Body of pancreas (tissue), 4 donors: ENCODE data around the gene WDPCP. TPM values are rescaled to one million over a fixed set of nuclear protein-coding genes. Genes with fewer than 3 reads are reported as not detected.

Source experiments
- ATAC-seq: fragments of 150-250 bp; one replicate; pipeline ENCODE4 v1.9.1; 2016
- DNase-seq, 4 donors: peaks; one replicate each; pipeline ENCODE4 v3.0.0-alpha.2; 2019
- H3K27ac ChIP-seq, 4 donors: fragments of 200-600 bp; sonication (generic); 1 replicate in 3 of 4; 2 replicates in 1 of 4; pipeline versions ENCODE4 v1.5.1 to v1.6.1; 2016 to 2019; ENCODE audit warnings: mild to moderate bottlenecking in 1 of 4, mixed read lengths in 1 of 4, moderate library complexity in 1 of 4
- H3K27me3 ChIP-seq, 2 donors: fragments of 200-600 bp; sonication (generic); one replicate each; pipeline ENCODE4 v1.6.0; 2016; ENCODE audit warnings: mild to moderate bottlenecking in 1 of 2
- H3K36me3 ChIP-seq, 2 donors: fragments of 200-600 bp; sonication (generic); replicated peaks in 1 of 2; 2 replicates each; pipeline ENCODE4 v1.5.1; 2016; ENCODE audit warnings: low read depth in 2 of 2; ENCODE audit not compliant: insufficient read depth in 1 of 2
- H3K4me1 ChIP-seq: fragments of 200-600 bp; sonication (generic); one replicate; pipeline ENCODE4 v1.6.0; 2016
- H3K4me3 ChIP-seq, 2 donors: fragments of 200-600 bp; sonication (generic); 1 replicate in 1 of 2; 2 replicates in 1 of 2; pipeline ENCODE4 v1.5.1; 2016 to 2019
- H3K9me3 ChIP-seq, 3 donors: fragments of 200-600 bp; sonication (generic); 1 replicate in 2 of 3; 2 replicates in 1 of 3; pipeline ENCODE4 v1.5.1; 2016
- POLR2A ChIP-seq, 3 donors: fragments of 450-650 bp; IDR thresholded peaks; one replicate each; pipeline ENCODE4 v1.6.1; 2016; ENCODE audit warnings: antibody characterized with exemption in 3 of 3, mild to moderate bottlenecking in 2 of 3
- WGBS, 2 donors: methylation state at CpG; one replicate each; pipeline ENCODE4 v1.1.5; 2017; 5-methylcytosine and 5-hydroxymethylcytosine counted together
- intact Hi-C: fragments of 100-400 bp; cut with DNase I; formaldehyde crosslinking; loops from one replicate; pipeline ENCODE4 v1.15.1; 2023
- total RNA-seq, 2 donors: library from RNA; depleted of rRNA; stranded (reverse); fragments of >200 nt; gene quantifications; one replicate each; pipeline ENCODE4 v1.1.0, GENCODE V29; 2016
- TF ChIP-seq, protein P1 (sequence below), 7 experiments: fragments of 450-650 bp in 4 of 7; fragments of 200-600 bp in 3 of 7; sonication (generic) in 3 of 7; IDR thresholded peaks; one replicate each; pipeline ENCODE4 v1.5.1; 2016 to 2019; ENCODE audit warnings: antibody characterized with exemption in 7 of 7

Gene WDPCP
- total RNA-seq, 2 donors from 2014 or later, result 6.9 to 8.3 TPM

DNA sequence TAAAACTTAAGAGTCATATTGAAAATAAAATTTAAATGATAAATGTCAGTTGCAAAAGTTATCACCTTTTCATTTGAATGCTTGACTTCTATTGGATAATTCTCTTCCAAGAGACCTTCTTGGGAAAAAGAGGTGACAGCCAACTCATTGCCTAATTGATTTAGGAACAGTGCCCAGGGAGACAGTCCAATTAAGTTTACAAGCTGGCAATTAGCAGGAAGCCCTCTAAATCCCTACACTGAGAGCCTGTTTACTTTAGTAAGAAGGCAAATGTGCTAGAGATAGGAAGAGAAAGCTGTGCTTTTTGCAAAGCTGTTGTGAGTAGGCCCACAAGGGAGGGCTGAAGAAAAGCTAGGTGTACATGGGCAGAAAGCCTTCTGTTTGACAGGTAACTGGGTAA, 189.1 kb downstream of the WDPCP start:
- Histone ChIP-seq H3K27ac (no peak overlapping the region), H3K4me3 (no peak overlapping the region), H3K27me3 (no peaks in the 10 kb centered on the region), H3K9me3 (no peaks in the 10 kb centered on the region), H3K36me3 (no peaks in the 10 kb centered on the region), H3K4me1 (peaks cover 5% of the 10 kb centered on the region)
- TF ChIP-seq POLR2A (IDR thresholded peaks at IDR 0.05), result no peak
- TF ChIP-seq, protein P1, sequence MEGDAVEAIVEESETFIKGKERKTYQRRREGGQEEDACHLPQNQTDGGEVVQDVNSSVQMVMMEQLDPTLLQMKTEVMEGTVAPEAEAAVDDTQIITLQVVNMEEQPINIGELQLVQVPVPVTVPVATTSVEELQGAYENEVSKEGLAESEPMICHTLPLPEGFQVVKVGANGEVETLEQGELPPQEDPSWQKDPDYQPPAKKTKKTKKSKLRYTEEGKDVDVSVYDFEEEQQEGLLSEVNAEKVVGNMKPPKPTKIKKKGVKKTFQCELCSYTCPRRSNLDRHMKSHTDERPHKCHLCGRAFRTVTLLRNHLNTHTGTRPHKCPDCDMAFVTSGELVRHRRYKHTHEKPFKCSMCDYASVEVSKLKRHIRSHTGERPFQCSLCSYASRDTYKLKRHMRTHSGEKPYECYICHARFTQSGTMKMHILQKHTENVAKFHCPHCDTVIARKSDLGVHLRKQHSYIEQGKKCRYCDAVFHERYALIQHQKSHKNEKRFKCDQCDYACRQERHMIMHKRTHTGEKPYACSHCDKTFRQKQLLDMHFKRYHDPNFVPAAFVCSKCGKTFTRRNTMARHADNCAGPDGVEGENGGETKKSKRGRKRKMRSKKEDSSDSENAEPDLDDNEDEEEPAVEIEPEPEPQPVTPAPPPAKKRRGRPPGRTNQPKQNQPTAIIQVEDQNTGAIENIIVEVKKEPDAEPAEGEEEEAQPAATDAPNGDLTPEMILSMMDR (IDR thresholded peaks at IDR 0.05), result no peak
- intact Hi-C loops, result no loop called here
- ATAC-seq (no peak), DNase-seq (no peak)

DNA sequence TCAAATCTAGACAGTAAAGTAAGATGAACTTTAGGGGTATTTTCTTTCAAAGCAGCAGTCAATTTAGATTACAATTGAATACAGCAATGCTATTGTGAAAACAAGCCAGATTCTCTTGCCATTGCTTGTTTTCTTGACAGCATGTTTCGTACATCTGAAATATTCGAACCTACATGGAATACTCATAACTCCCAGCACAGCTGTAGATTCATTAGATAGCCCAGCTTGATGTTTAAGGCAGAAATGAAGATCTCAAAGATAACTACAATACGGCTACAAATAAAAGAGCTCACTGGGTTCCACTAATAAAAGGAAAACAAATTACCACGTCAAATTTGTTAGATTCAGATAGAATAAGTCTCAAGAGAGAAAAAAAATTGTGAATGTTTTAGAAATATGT, 208.8 kb downstream of the WDPCP start:
- Histone ChIP-seq H3K4me1 (no peaks in the 10 kb centered on the region), H3K27me3 (no peaks in the 10 kb centered on the region), H3K4me3 (no peak overlapping the region), H3K27ac (no peak overlapping the region), H3K9me3 (no peaks in the 10 kb centered on the region), H3K36me3 (no peaks in the 10 kb centered on the region)
- 94 to 96% methylated on average over 4 of the region's 4 CpGs for WGBS, 2 donors
- DNase-seq (no peak), ATAC-seq (no peak)
- TF ChIP-seq POLR2A (IDR thresholded peaks at IDR 0.05), result no peak
- TF ChIP-seq, protein P1 (IDR thresholded peaks at IDR 0.05), result no peak
- intact Hi-C loops, result no loop called here

DNA sequence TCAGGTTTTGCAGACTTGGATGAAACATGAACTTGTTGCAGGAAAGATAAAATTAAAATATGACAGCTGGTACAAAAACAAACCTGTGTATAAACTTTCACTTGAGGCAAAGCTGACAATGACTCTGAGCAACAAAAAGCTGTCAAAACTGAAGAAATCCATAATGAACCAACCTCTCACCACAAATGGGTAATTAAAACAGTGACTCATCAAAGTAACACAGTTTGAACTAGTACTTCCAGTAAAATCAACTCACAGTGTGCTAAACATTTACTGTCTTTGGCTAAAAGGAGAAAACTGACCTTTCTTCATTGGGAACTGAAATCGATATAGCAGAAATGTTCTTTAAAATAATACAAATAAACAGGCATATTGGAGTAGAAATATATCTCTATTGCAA, 209.7 kb downstream of the WDPCP start:
- no peak for ATAC-seq
- Histone ChIP-seq H3K27ac (no peak overlapping the region), H3K27me3 (no peaks in the 10 kb centered on the region), H3K36me3 (no peaks in the 10 kb centered on the region), H3K9me3 (no peaks in the 10 kb centered on the region), H3K4me3 (no peak overlapping the region), H3K4me1 (no peaks in the 10 kb centered on the region)
- no peak for TF ChIP-seq POLR2A (IDR thresholded peaks at IDR 0.05)
- TF ChIP-seq, protein P1 (IDR thresholded peaks at IDR 0.05), result no peak
- DNase-seq, result no peak
- 78 to 82% methylated on average over 1 of the region's 1 CpG for WGBS, 2 donors
- intact Hi-C loops, result no loop called here

DNA sequence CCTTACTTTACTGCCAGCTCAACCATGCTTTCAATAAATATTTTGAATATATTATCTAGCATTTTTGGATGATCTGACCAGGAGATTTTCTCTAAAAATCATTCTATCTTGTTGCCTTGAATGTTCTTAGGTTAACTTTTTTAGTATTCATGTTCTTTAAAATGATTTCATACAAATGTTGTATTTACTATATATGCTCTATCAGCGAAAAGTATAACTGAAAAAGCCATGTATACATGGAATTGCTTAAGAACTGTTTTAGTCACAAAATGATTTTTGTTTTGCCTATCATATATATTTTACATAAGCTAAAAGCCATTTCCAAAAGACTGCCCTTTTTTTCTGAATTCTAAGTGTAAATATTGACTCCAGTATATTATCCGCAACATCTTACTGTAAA, 213.9 kb downstream of the WDPCP start:
- 96 to 97% methylated on average over 2 of the region's 2 CpGs for WGBS, 2 donors
- H3K27ac ChIP-seq, result no peak overlapping the region
- no peak overlapping the region for H3K4me3 ChIP-seq
- DNase-seq, result no peak
- no peaks in the 10 kb centered on the region for H3K36me3 ChIP-seq
- no peaks in the 10 kb centered on the region for H3K4me1 ChIP-seq
- no peaks in the 10 kb centered on the region for H3K27me3 ChIP-seq
- no peak for TF ChIP-seq POLR2A (IDR thresholded peaks at IDR 0.05)
- TF ChIP-seq, protein P1 (IDR thresholded peaks at IDR 0.05), result no peak
- intact Hi-C loops, result no loop called here
- H3K9me3 ChIP-seq, result no peaks in the 10 kb centered on the region
- no peak for ATAC-seq

DNA sequence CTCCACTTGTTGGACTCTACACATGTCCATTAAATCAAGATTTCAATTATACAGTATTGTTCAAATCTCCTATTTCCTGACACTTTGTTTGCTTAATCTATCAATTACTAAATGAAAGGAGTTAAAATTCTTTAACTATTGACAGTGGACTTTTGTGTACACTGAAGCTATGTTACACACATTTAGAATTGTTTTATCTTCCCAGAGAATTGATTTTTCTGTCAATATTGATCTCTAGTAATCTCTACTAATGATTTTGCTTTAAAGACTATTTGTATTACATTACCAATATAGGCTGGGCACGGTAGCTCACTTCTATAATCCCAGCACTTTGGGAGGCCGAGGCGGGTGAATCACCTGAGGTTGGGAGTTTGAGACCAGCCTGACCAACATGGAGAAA, 215.7 kb downstream of the WDPCP start:
- intact Hi-C loops, result no loop called here
- ATAC-seq (no peak), DNase-seq (no peak)
- TF ChIP-seq, protein P1 (IDR thresholded peaks at IDR 0.05), result no peak
- no peak for TF ChIP-seq POLR2A (IDR thresholded peaks at IDR 0.05)
- H3K4me1 ChIP-seq, result no peaks in the 10 kb centered on the region
- H3K27ac ChIP-seq, result no peak overlapping the region
- no peaks in the 10 kb centered on the region for H3K27me3 ChIP-seq
- H3K4me3 ChIP-seq, result no peak overlapping the region
- no peaks in the 10 kb centered on the region for H3K9me3 ChIP-seq
- no peaks in the 10 kb centered on the region for H3K36me3 ChIP-seq
- WGBS, 2 donors, result 88 to 89% methylated on average over 3 of the region's 3 CpGs
